Effector memory CD8-positive, alpha-beta T cell (primary cell): Measurements from ENCODE around the gene INSYN2B.
A peak's percentile ranks its signal among the peaks of the same experiment; 100 is the strongest.

Experiments used
- ATAC-seq: fragments of 150-1000 bp; cut with Tn5 transposase; replicated peaks from 2 replicates; pipeline ENCODE4 v1.10.0; 2021; ENCODE audit warnings: mild to moderate bottlenecking, moderate library complexity
- DNase-seq, 3 experiments: peaks; one replicate each; pipeline ENCODE4 v3.0.0; 2021
- H3K27ac Mint-ChIP-seq, 2 donors: one replicate each; pipeline ENCODE4 v1.8.0; 2022; ENCODE audit warnings: mild to moderate bottlenecking in 2 of 2, mixed read lengths in 2 of 2, moderate library complexity in 2 of 2
- H3K27me3 Mint-ChIP-seq, 2 donors: one replicate each; pipeline ENCODE4 v1.8.0; 2022; ENCODE audit warnings: mixed read lengths in 2 of 2
- H3K36me3 Mint-ChIP-seq: one replicate; pipeline ENCODE4 v1.8.0; 2022; ENCODE audit warnings: mild to moderate bottlenecking, moderate library complexity, mixed read lengths; ENCODE audit not compliant: insufficient read depth
- H3K4me1 Mint-ChIP-seq, 2 donors: one replicate each; pipeline ENCODE4 v1.8.0; 2022; ENCODE audit warnings: low read depth in 2 of 2, mixed read lengths in 2 of 2
- H3K4me3 Mint-ChIP-seq, 2 donors: one replicate each; pipeline ENCODE4 v1.8.0; 2022; ENCODE audit warnings: mild to moderate bottlenecking in 2 of 2, mixed read lengths in 2 of 2, moderate library complexity in 2 of 2
- H3K9me3 Mint-ChIP-seq, 2 donors: one replicate each; pipeline ENCODE4 v1.8.0; 2022; ENCODE audit warnings: mixed read lengths in 2 of 2

INSYN2B gene

GRCh38 chr5:169992789-169993484 lies 12.6 kb upstream of the INSYN2B start:
- Mint-ChIP-seq H3K4me3 (no peak overlapping the region), H3K27me3 (no peaks in the 10 kb centered on the region), H3K9me3 (no peaks in the 10 kb centered on the region), H3K4me1 (peaks cover 0 to 6% of the 10 kb centered on the region in 2 donors), H3K36me3 (peaks cover 35% of the 10 kb centered on the region), H3K27ac (no peak overlapping the region)
- no peak for ATAC-seq
- no peak for DNase-seq

- H3K36me3 Mint-ChIP-seq: peaks cover 46% of the 10 kb centered on the region
- no peaks in the 10 kb centered on the region for H3K9me3 Mint-ChIP-seq
- no peak for DNase-seq
- ATAC-seq: no peak
- no peaks in the 10 kb centered on the region for H3K27me3 Mint-ChIP-seq
- H3K4me3 Mint-ChIP-seq: no peak overlapping the region
- peaks cover 0 to 6% of the 10 kb centered on the region in 2 donors for H3K4me1 Mint-ChIP-seq
- H3K27ac Mint-ChIP-seq: no peak overlapping the region
Measured at GRCh38 chr5:169991115-169991869, 11.0 kb upstream of the INSYN2B start.

DNA sequence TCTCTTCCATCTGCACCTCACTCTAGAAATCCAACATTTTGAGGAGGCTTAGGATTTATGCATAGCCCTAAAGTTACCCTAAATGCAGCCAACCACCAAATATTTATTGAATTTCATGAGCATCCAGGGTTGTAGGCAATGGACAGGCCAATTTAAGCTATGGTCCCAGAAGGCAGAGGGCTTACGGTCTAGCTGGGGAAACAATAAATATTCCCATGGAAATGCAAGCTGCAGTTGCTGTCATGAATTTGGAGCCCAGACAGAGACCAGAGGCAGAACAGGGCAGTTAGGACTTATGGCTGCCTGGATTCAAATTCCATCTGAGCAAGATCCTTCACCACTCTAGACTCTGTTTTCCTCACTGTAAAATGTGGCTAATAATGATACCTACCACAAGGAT lies 9.1 kb upstream of the INSYN2B start:
- H3K27ac Mint-ChIP-seq: no peak overlapping the region
- no peaks in the 10 kb centered on the region for H3K9me3 Mint-ChIP-seq
- H3K27me3 Mint-ChIP-seq: no peaks in the 10 kb centered on the region
- DNase-seq (no peak), ATAC-seq (no peak)
- H3K4me1 Mint-ChIP-seq: peaks cover 0 to 3% of the 10 kb centered on the region in 2 donors
- H3K4me3 Mint-ChIP-seq: no peak overlapping the region
- peaks cover 52% of the 10 kb centered on the region for H3K36me3 Mint-ChIP-seq

- ATAC-seq (no peak), DNase-seq (no peak)
- Mint-ChIP-seq H3K27me3 (no peaks in the 10 kb centered on the region), H3K9me3 (no peaks in the 10 kb centered on the region), H3K27ac (no peak overlapping the region), H3K4me1 (no peaks in the 10 kb centered on the region), H3K4me3 (no peak overlapping the region), H3K36me3 (peaks cover 52% of the 10 kb centered on the region)
Measured at GRCh38 chr5:169988947-169989346, 8.7 kb upstream of the INSYN2B start.

DNA sequence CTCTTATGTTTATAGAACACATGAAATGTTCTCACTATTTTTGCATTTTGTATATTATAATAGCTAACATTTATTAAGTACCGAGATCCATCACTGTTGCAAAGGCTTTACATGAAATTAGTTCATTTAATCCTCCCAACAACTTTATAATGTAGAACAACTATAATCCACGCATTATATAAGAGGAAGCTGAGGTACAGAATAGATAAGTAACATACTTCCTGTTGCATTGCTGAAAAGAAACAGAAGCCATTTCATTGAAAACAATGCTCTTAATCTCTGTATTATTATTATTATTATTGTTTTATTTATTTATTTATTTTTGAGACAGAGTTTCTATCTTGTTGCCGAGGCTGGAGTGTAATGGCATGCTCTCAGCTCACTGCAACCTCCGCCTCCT lies 7.9 kb upstream of the INSYN2B start:
- Mint-ChIP-seq H3K27me3 (no peaks in the 10 kb centered on the region), H3K9me3 (no peaks in the 10 kb centered on the region), H3K4me3 (no peak overlapping the region), H3K27ac (no peak overlapping the region), H3K36me3 (peaks cover 53% of the 10 kb centered on the region), H3K4me1 (no peaks in the 10 kb centered on the region)
- DNase-seq (no peak), ATAC-seq (no peak)

GRCh38 chr5:169979871-169980270 lies 424 bp downstream of the INSYN2B start:
- Mint-ChIP-seq H3K27ac (no peak overlapping the region), H3K4me1 (peaks cover 3 to 5% of the 10 kb centered on the region in 2 donors), H3K4me3 (no peak overlapping the region), H3K36me3 (peaks cover 25% of the 10 kb centered on the region), H3K27me3 (no peaks in the 10 kb centered on the region), H3K9me3 (no peaks in the 10 kb centered on the region)
- DNase-seq: no peak
- ATAC-seq: no peak

- no peak overlapping the region for H3K4me3 Mint-ChIP-seq
- H3K27ac Mint-ChIP-seq: no peak overlapping the region
- DNase-seq (no peak), ATAC-seq (no peak)
- H3K36me3 Mint-ChIP-seq: peaks cover 17% of the 10 kb centered on the region
- H3K27me3 Mint-ChIP-seq: no peaks in the 10 kb centered on the region
- H3K4me1 Mint-ChIP-seq: peaks cover 3 to 5% of the 10 kb centered on the region in 2 donors
- H3K9me3 Mint-ChIP-seq: no peaks in the 10 kb centered on the region
Measured at GRCh38 chr5:169978714-169979113, 1.6 kb downstream of the INSYN2B start.

- DNase-seq: no peak
- ATAC-seq: no peak
- no peaks in the 10 kb centered on the region for H3K9me3 Mint-ChIP-seq
- peaks cover 6% of the 10 kb centered on the region for H3K36me3 Mint-ChIP-seq
- no peak overlapping the region for H3K27ac Mint-ChIP-seq
- H3K4me1 Mint-ChIP-seq: peaks cover 4 to 15% of the 10 kb centered on the region in 2 donors
- no peaks in the 10 kb centered on the region for H3K27me3 Mint-ChIP-seq
- no peak overlapping the region for H3K4me3 Mint-ChIP-seq
Measured at GRCh38 chr5:169974121-169974770, 6.0 kb downstream of the INSYN2B start.

GRCh38 chr5:169973056-169973455 lies 7.2 kb downstream of the INSYN2B start:
- Mint-ChIP-seq H3K4me3 (no peak overlapping the region), H3K9me3 (no peaks in the 10 kb centered on the region), H3K4me1 (peaks cover 6 to 17% of the 10 kb centered on the region in 2 donors), H3K27ac (peak overlapping the region in 1 of 2 donors; percentile 38), H3K27me3 (no peaks in the 10 kb centered on the region), H3K36me3 (peaks cover 6% of the 10 kb centered on the region)
- no peak for DNase-seq
- ATAC-seq: no peak

- H3K27ac Mint-ChIP-seq: peak overlapping the region in 1 of 2 donors; percentile 1
- ATAC-seq (no peak), DNase-seq (no peak)
- no peaks in the 10 kb centered on the region for H3K9me3 Mint-ChIP-seq
- H3K27me3 Mint-ChIP-seq: no peaks in the 10 kb centered on the region
- H3K4me3 Mint-ChIP-seq: no peak overlapping the region
- peaks cover 17 to 18% of the 10 kb centered on the region in 2 donors for H3K4me1 Mint-ChIP-seq
- H3K36me3 Mint-ChIP-seq: peaks cover 6% of the 10 kb centered on the region
Measured at GRCh38 chr5:169971780-169972179, 8.5 kb downstream of the INSYN2B start.

GRCh38 chr5:169970911-169971765 lies 9.2 kb downstream of the INSYN2B start:
- Mint-ChIP-seq H3K4me3 (no peak overlapping the region), H3K9me3 (no peaks in the 10 kb centered on the region), H3K27ac (peak overlapping the region in 1 of 2 donors; percentile 44), H3K4me1 (peaks cover 15 to 18% of the 10 kb centered on the region in 2 donors), H3K36me3 (peaks cover 6% of the 10 kb centered on the region), H3K27me3 (no peaks in the 10 kb centered on the region)
- ATAC-seq (no peak), DNase-seq (no peak)

- Mint-ChIP-seq H3K9me3 (no peaks in the 10 kb centered on the region), H3K36me3 (peaks cover 6% of the 10 kb centered on the region), H3K27me3 (no peaks in the 10 kb centered on the region), H3K4me3 (no peak overlapping the region), H3K27ac (peak overlapping the region in 1 of 2 donors; percentile 44), H3K4me1 (peaks cover 15 to 18% of the 10 kb centered on the region in 2 donors)
- no peak for DNase-seq
- no peak for ATAC-seq
Measured at GRCh38 chr5:169970339-169970738, 10.0 kb downstream of the INSYN2B start.

DNA sequence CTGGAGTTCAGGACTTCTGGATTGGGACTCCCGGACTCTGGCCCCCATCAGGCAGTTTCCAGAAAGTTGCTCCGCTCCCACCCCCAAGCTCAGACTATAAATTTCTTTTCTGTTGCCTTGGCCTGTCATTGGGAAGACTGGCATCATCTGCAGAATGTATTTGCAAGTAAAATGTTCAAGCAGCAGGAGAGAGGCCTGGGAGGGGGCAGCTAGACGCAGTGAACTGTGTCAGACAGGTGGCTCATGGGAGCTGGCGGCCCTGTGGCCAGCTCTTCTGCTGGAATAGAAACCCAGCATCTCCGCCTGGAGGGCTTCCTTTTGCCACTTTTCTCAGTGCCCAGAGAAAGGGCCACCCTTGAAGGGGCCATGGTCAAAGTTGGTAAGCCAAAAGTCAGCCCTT lies 16.0 kb downstream of the INSYN2B start:
- Mint-ChIP-seq H3K27ac (peak overlapping the region in 1 of 2 donors; percentile 14), H3K27me3 (no peaks in the 10 kb centered on the region), H3K9me3 (no peaks in the 10 kb centered on the region), H3K4me1 (peaks cover 7 to 37% of the 10 kb centered on the region in 2 donors), H3K4me3 (no peak overlapping the region), H3K36me3 (no peaks in the 10 kb centered on the region)
- no peak for DNase-seq
- ATAC-seq: no peak
